Stimulated activated CD4-positive, alpha-beta T cell treated with anti-CD3 and anti-CD28 coated beads, Interleukin-4, amount 100 ng/mL, for 48 hours (primary cell): ENCODE measurements around the gene CEACAM7.
A peak's percentile ranks its signal among the peaks of the same experiment; 100 is the strongest.
"Not testable (repeated sequence)": the region's sequence is repeated elsewhere in the genome, so short reads cannot be mapped to it uniquely, and the experiment has no call there.

ENCODE experiments used
- DNase-seq, 2 donors: peaks; one replicate each; pipeline ENCODE4 v3.0.0-alpha.2; 2020; ENCODE audit warnings: low read depth in 2 of 2

CEACAM7 gene

GRCh38 chr19:41688098-41688497, at the start of gene CEACAM7:
TSS of gene CEACAM7 (minus strand) at chr19:41688270. CDS start at chr19:41688165, 105 bp downstream.
- no peak for DNase-seq

GRCh38 chr19:41735071-41735600, 47.1 kb upstream of the CEACAM7 start:
- no peak for DNase-seq

GRCh38 chr19:41734585-41734984, 46.5 kb upstream of the CEACAM7 start:
- no peak for DNase-seq

GRCh38 chr19:41734156-41734555, 46.1 kb upstream of the CEACAM7 start:
- no peak for DNase-seq

- no peak for DNase-seq
These were observed 38.4 kb upstream of the CEACAM7 start for GRCh38 chr19:41726493-41726892.

GRCh38 chr19:41720103-41720502, 32.0 kb upstream of the CEACAM7 start:
- DNase-seq = no peak

- DNase-seq = no peak
These were observed 30.7 kb upstream of the CEACAM7 start for GRCh38 chr19:41718761-41719160.

- no peak for DNase-seq
These were observed 26.5 kb upstream of the CEACAM7 start for GRCh38 chr19:41714598-41714997.

GRCh38 chr19:41711376-41712261, 23.5 kb upstream of the CEACAM7 start:
- DNase-seq = no peak

GRCh38 chr19:41709951-41710645, 22.0 kb upstream of the CEACAM7 start:
- no peak for DNase-seq

- DNase-seq = not testable (repeated sequence)
These were observed 21.4 kb upstream of the CEACAM7 start for GRCh38 chr19:41709516-41709915.

GRCh38 chr19:41708481-41708880, 20.4 kb upstream of the CEACAM7 start, which contains the start of gene CEACAM5:
TSS of gene CEACAM5 (plus strand) at chr19:41708626. CDS start at chr19:41708732, 106 bp downstream.
- no peak for DNase-seq

- no peak for DNase-seq
These were observed 19.9 kb upstream of the CEACAM7 start for GRCh38 chr19:41707871-41708371.

- DNase-seq = no peak
These were observed 19.4 kb upstream of the CEACAM7 start for GRCh38 chr19:41707502-41707812.

- DNase-seq = peak; percentile 60 to 71
These were observed 18.9 kb upstream of the CEACAM7 start for GRCh38 chr19:41706741-41707501.

GRCh38 chr19:41705393-41706174, 17.5 kb upstream of the CEACAM7 start:
- peak; percentile 16 to 28 for DNase-seq

- no peak for DNase-seq
These were observed 15.7 kb upstream of the CEACAM7 start for GRCh38 chr19:41703602-41704293.

GRCh38 chr19:41702171-41702651, 14.1 kb upstream of the CEACAM7 start:
- DNase-seq = no peak

GRCh38 chr19:41701401-41702075, 13.5 kb upstream of the CEACAM7 start:
- peak in 1 of 2 donors; percentile 16 for DNase-seq
